ENCODE data around the gene CEBPZ.

GRCh38 chr2:37191253-37191652 lies 40.1 kb downstream of the CEBPZ start:
- TF ChIP-seq CTCF (IDR thresholded peaks at IDR 0.05): no peak
- no peak for TF ChIP-seq EZH2 (IDR thresholded peaks at IDR 0.05; ENCODE audit: borderline replicate concordance, insufficient read depth, low read depth, low read length, poor library complexity, severe bottlenecking)
